Lower leg skin (tissue), 3 donors: Measurements from ENCODE around the gene TMC8.

Experiments
- POLR2A ChIP-seq, 2 donors: fragments of 450-650 bp; IDR thresholded peaks; one replicate each; pipeline ENCODE4 v1.6.1; 2016 to 2017; ENCODE audit warnings: antibody characterized with exemption in 2 of 2, mild to moderate bottlenecking in 1 of 2, moderate library complexity in 1 of 2
- TF ChIP-seq, protein P1 (sequence below), 3 donors: fragments of 450-650 bp; IDR thresholded peaks; one replicate each; pipeline ENCODE4 v1.5.1; 2016; ENCODE audit warnings: antibody characterized with exemption in 3 of 3, mild to moderate bottlenecking in 3 of 3, moderate library complexity in 2 of 3

DNA sequence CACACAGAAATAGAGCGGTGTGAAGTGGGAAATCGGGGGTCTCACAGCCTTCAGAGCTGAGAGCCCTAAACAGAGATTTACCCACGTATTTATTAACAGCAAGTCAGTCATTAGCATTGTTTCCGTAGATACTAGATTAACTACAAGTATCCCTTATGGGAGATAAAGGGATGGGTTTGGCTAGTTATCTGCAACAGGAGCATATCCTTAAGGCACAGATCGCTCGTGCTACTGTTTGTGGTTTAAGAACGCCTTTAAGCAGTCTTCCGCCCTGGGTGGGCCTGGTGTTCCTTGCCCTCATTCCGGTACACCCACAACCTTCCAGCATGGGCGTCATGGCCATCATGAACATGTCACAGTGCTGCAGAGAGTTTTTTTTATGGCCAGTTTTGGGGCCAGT, 29.0 kb upstream of the TMC8 start:
- TF ChIP-seq, protein P1, sequence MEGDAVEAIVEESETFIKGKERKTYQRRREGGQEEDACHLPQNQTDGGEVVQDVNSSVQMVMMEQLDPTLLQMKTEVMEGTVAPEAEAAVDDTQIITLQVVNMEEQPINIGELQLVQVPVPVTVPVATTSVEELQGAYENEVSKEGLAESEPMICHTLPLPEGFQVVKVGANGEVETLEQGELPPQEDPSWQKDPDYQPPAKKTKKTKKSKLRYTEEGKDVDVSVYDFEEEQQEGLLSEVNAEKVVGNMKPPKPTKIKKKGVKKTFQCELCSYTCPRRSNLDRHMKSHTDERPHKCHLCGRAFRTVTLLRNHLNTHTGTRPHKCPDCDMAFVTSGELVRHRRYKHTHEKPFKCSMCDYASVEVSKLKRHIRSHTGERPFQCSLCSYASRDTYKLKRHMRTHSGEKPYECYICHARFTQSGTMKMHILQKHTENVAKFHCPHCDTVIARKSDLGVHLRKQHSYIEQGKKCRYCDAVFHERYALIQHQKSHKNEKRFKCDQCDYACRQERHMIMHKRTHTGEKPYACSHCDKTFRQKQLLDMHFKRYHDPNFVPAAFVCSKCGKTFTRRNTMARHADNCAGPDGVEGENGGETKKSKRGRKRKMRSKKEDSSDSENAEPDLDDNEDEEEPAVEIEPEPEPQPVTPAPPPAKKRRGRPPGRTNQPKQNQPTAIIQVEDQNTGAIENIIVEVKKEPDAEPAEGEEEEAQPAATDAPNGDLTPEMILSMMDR (IDR thresholded peaks at IDR 0.05), result no peak
- no peak for TF ChIP-seq POLR2A (IDR thresholded peaks at IDR 0.05)
